ENCODE data around the gene TRAK2.
"Not testable (repeated sequence)": the region's sequence is repeated elsewhere in the genome, so short reads cannot be mapped to it uniquely, and the experiment has no call there.

The TRAK2 gene

GRCh38 chr2:201413143-201413542, 38.1 kb downstream of the TRAK2 start:
- DNase-seq: no peak

DNA sequence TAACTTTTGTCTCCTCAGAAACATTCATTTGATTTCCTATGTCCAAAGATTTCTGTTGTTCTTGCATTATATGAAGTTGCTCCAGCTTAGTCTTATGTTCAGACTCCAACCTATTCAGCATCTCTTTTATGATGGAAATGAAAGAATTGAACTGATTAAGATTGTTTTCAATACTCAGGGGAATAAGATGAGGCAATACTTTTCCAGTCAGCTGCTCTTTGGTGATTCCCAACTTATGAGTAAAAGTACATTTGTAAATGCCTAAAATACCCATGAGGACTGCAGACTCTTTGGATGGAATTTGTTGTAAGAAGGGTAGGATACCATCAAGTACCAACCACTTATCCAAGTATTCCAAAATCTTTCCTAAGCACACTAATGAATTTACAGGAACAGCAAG, 39.8 kb downstream of the TRAK2 start:
- no peak for DNase-seq

GRCh38 chr2:201408931-201409330, 42.3 kb downstream of the TRAK2 start:
- no peak for DNase-seq

- no peak for DNase-seq
Observed at GRCh38 chr2:201407265-201407664, 44.0 kb downstream of the TRAK2 start.

DNA sequence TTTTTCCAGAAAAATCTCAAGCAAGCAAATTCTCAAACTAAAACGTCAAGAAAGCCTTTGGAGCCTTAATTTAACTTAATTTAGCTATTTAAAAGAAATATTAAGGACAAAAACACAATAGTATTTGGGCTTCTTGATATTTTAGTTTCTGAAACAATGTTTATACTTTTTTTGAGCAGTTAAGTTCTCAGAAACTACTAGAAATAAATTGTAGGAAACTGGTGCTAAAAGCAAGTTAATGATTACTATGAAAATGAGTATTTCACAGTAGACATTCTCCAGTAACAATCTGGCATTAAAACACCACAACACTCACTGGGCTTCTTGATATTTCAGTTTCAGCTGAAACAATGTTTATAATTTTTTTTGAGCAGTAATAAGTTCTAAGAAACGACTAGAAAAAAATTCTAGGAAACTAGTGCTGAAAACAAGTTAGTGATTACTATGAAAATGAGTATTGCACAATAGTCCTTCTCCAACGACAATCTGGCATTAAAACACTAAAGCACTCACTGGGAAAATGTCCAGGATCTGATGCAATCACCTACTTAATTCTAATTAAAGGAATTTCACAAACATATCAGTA, 45.1 kb downstream of the TRAK2 start:
- no peak for DNase-seq

GRCh38 chr2:201404699-201405280, 46.5 kb downstream of the TRAK2 start:
- no peak for DNase-seq

DNA sequence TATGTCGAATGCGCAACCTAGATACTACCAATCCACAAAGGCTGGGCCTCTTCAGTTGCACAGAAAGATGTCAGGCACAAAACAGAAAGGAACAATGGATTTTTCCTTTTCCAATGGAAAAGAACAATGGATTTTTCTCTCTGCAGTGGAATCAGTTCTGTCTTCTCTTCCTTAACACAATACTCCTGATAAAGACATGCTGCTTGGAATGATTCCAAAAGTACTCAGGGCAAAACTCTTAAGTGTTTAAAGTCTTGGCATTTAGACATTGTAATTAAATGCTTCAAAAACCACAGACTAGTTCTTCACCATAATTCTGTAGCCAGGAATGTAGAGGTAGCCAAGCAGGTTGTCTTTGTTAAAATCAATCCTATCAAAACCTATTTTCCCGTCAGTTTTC, 47.4 kb downstream of the TRAK2 start:
- DNase-seq: no peak

GRCh38 chr2:201402651-201403562, 48.4 kb downstream of the TRAK2 start:
- no peak for DNase-seq

DNA sequence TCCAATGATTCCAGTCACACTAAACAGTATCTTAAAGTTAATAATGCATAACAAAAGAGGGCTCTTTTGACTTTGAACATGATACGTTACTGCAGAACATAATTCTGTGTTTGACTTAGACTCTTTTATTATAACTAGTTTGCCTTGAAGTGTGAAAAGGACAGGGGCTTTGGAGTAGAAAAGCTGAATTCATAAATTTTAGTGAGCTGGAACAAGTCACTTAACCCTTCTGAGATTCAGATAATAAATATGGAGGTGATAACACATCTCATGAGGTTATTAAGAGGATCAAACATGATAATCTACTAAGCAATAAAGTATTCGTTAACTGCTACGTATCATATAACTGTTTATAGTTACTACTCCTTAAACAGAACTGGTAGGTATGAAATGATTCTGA, 49.4 kb downstream of the TRAK2 start:
- DNase-seq: no peak

DNA sequence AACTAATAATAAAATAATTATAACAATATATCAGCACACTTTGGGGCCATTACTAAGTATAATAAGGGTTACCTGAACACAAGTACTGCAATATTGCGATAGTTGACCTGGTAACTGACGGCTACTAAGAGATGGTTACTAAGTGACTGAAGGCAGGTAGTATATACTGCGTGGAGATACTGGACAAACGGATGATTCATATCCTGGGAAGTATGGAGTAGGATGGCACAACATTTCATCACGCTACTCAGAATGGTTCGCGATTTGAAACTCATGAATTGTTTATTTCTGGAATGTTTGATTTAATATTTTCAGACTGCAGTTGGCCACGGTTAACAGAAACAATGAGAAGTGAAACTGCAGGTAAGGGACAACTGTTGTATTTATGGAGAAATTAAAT, 54.7 kb downstream of the TRAK2 start:
- no peak for DNase-seq

DNA sequence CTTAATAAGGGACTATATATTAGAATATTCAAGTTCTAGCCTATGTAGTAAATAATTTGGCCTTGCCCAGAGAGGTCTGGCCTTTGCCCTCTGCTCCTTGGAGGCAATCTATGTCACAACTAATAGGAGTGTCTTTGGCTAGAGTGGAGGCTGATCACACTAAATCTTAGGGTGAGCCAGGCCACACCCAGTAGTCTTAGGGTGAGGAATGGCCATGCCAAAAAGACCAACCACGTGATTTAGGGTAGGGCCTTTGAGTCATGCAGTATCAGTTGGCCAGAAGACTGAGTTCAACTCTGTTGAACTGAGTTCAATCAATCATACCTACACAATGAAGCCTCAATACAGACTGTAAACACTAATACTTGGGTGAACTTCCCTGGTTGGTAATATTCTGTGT, 68.1 kb downstream of the TRAK2 start:
- no peak for DNase-seq

- no peak for DNase-seq
Observed at GRCh38 chr2:201378496-201379397, 72.5 kb downstream of the TRAK2 start.

DNA sequence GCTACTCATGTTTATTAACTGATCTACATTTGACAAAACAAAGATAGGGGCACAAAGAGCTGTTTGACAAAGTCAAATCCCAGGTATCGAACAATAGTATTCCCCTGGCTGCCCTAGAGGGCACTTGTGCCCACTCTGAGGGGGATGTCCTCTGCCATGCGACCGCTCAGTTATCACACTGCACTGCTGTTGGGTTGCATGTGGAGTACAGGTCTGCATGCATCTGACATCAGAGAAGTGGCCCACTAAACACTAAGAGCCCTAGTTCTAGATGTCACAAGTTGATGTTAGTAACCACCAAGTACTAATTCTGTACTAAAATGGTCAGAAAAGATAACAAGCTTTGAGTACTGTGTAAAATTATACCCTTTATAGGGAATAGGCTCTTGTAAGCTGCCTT, 74.0 kb downstream of the TRAK2 start:
- DNase-seq: no peak

- DNase-seq: no peak
Observed at GRCh38 chr2:201369775-201370174, 81.5 kb downstream of the TRAK2 start.

- DNase-seq: not testable (repeated sequence)
Observed at GRCh38 chr2:201369318-201369717, 81.9 kb downstream of the TRAK2 start.

GRCh38 chr2:201366146-201366545, 85.1 kb downstream of the TRAK2 start:
- DNase-seq: no peak

DNA sequence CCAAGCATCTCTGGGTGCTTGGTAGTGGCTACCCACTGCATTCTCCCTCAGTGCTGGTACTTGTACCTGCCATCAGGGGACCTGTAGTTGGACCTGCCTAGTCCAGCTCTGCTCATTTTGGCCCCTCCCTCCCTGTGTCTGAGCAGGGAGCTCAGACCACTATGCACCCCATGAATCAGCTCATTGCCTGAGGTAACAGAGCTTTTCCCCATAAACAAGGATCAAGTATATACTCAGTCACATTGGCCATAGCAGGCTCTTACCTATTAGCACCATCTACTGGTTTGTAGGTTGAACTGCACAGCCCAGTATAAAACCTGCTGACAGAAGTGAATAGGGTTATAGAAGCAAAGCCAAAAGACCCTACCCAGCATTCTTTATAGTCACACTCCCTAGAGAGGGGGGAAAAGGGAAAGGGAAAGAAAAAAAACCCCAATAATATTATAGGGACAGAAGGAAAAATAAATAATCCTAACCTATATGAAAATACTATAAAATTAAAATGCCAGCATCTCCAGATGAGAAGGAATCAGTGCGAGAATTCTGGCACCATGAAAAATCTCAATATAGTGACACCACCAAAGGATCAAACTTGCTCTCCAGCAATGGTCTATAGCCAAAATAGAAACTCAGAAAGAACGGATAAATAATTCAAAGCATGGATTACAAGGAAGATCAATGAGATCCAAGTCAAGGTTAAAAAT, 87.2 kb downstream of the TRAK2 start:
- DNase-seq: peak; percentile 37

DNA sequence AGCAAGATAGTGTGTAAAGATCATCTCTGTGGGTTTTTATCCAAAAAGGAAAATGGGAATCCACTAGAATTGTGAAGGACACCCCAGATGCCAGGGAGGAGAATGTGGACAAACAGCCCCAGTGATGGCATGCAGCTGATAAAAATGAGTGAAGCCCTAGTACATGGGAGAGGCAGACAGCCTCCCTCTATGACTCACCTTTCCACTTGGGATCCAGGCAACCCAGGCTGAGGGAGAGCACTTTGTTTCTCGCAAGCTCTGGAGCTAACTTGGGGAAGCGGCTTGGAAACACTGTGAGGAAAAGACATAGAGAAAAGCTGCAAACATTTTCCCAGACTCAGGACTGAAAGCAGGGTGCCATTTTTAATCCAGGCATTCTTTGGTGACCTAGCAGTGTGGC, 88.9 kb downstream of the TRAK2 start:
- no peak for DNase-seq

DNA sequence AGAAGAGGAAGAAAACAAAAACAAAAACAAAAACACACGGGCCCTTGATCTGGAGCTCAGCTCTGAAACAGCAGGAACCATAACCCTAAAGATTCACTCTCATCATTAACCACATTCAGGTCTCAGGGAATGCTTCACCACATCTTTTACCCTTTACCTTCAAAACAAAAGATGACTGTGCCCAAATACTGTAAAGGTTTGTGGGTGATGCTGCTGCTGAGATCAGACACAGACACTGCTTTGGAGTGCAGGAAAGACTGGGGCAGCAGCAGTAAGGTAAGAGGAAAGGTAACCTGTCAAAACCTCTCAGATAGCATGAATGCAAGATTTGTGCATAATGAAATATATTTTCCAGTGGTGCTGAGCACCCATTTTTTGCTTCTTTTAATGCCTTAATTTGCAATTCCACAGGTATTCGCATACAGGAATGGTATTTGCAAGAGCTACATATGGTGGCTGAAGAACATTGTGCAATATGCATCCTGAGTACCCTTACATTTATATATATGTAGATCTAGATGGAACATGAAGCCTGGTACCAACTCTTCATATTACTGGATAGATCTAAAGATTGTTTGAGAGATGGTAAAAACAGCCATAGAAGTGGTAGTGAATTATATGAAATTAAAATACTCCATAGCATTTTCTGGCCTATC, 90.1 kb downstream of the TRAK2 start:
- no peak for DNase-seq

- DNase-seq: no peak
Observed at GRCh38 chr2:201360256-201360655, 91.0 kb downstream of the TRAK2 start.

- DNase-seq: no peak
Observed at GRCh38 chr2:201358684-201359083, 92.6 kb downstream of the TRAK2 start.

DNA sequence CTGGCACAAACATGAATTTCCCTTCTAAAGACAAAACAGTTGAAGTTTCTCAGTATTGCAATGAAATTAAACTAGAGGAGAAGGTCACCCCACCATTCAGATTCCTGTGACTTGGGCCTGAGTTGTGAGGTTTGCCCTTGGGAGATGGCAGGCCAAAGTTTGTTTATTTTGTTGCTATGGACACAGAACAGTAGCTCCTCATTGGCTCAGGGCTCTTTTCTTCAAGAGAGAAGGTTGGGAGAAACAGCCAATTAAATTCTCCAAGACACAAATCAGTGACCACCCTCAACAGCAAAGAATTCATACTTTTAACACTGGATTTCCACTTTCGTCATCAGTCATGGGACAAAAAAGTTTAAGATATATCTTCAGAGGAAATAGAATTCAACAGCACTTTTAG, 94.0 kb downstream of the TRAK2 start, which contains the start of gene FLACC1:
TSS of gene FLACC1 (minus strand) at position 125 of the 400 bp plus-strand sequence. CDS start 5,941 bp downstream, outside the sequence.
- DNase-seq: no peak

All from KG1 (cell line).